Activated CD4-positive, alpha-beta memory T cell treated with anti-CD3 and anti-CD28 coated beads, Interleukin-2, amount 10 ng/mL, durations not matched to agents 7 days and 5 days (primary cell): ENCODE measurements around the gene CYFIP2. TPM values are rescaled to one million over a fixed set of nuclear protein-coding genes. Genes with fewer than 3 reads are reported as not detected.

Experiments
- CTCF ChIA-PET: fragments of 350-600 bp; sonication (Branson Sonifier 250); formaldehyde crosslinking; loops from one replicate; lab custom pipeline; 2021; ENCODE audit warnings: antibody characterized with exemption, inconsistent platforms; lab: Charles Lee
- POLR2A ChIA-PET: fragments of 350-600 bp; sonication (Branson Sonifier 250); formaldehyde crosslinking; loops from one replicate; lab custom pipeline; 2021; ENCODE audit warnings: antibody characterized with exemption; lab: Charles Lee
- DNase-seq: peaks from one replicate; pipeline ENCODE4 v3.0.0-alpha.2; 2020
- H3K27ac Mint-ChIP-seq: one replicate; pipeline ENCODE4 v1.8.0; 2021; ENCODE audit warnings: mild to moderate bottlenecking, mixed read lengths
- H3K27me3 Mint-ChIP-seq: one replicate; pipeline ENCODE4 v1.8.0; 2021; ENCODE audit warnings: mixed read lengths
- H3K36me3 Mint-ChIP-seq: one replicate; pipeline ENCODE4 v1.8.0; 2021; ENCODE audit warnings: low read depth, mixed read lengths
- H3K4me1 Mint-ChIP-seq: one replicate; pipeline ENCODE4 v1.8.0; 2021; ENCODE audit warnings: mixed read lengths
- H3K4me3 Mint-ChIP-seq: one replicate; pipeline ENCODE4 v1.8.0; 2021; ENCODE audit warnings: mild to moderate bottlenecking, mixed read lengths
- H3K9me3 Mint-ChIP-seq: one replicate; pipeline ENCODE4 v1.8.0; 2021; ENCODE audit warnings: mixed read lengths
- total RNA-seq, 2 experiments: library from RNA; stranded (reverse); gene quantifications; one replicate each; pipeline ENCODE4 v1.2.3, GENCODE V29; 2021

The CYFIP2 gene
- total RNA-seq, 2 experiments from 2014 or later, result 337 to 354 TPM

DNA sequence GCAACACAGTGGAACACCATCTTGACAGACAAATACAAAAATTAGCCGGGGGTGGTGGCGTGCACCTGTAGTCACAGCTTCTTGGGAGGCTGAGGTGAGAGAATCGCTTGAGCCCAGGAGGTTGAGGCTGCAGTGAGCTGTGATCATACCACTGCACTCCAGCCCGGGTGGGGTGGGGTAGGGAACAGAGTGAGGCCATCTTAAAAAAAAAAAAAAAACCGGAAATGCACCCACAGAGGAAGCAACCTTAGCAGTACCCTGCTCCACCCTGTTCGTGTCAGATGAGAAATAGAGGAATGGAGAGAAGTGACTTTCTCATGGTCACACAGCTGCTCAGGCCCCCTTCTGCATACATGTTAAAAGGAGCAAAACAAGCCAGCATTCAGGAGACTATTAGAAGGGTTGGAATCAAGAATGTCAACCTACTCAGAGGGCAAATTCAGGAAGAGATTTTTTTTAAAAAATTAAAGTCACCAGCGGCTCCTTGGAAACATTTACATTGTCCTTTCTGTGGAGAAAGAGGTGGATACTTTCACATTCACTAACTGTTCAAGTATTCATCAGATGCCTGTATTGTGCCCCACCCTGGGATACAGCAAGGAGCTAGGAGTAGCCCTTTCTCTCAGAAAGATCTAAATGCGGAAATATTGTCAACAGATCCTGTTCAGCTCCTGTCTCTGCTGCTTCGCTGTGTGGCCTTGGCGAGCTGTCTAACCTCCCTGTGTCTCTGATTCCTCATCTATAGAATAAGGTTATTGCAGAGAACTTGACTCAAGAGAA is 41.0 kb downstream of the CYFIP2 start:
- Mint-ChIP-seq H3K9me3 (peaks cover 2% of the 10 kb centered on the region), H3K4me1 (peaks cover 75% of the 10 kb centered on the region), H3K27me3 (no peaks in the 10 kb centered on the region), H3K27ac (peak overlapping the region; percentile 87), H3K4me3 (peak overlapping the region; percentile 62), H3K36me3 (peaks cover 90% of the 10 kb centered on the region)
- DNase-seq, result peak; percentile 63
- CTCF ChIA-PET, result interaction anchor here (0.7 to 4.6 kb wide), 12 partner anchors 9 to 165 kb away, joined by 3 to 41 read pairs (median 4); no protein-coding TSS in a partner anchor
- POLR2A ChIA-PET, result interaction anchor here (0.7 to 5.3 kb wide), 19 partner anchors 10 to 234 kb away, joined by 3 to 36 read pairs (median 4); partner anchors contain the start of genes ITK and MED7

DNA sequence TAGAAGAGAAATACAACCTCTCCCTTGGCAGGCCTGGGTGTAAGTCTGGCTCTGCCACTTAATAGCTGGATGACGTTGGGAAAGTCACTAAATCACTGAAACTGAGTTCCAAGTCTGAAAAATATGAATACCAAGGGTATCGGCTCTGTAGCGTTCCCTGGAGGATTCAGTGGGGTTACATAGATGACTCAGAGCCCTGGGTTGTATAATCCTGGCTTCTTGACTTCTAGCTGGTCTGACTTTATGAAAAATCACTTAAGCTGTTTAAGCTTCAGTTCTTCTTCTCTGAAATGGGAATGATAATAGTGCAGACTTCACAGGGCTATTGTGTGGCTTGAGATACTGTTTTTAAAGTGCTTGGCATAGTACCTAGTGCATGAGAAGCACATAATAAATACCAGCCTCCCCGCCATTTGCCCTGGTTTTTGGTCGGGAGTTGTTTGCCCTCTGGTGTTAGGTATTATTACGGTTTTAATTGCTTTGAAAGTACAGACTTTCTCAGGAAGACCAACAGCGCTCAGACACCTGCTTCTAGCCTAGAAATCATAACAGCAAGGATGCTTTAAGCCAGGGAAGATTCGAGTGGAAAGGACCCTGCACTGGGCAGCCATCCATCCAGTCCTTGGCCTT is 43.0 kb downstream of the CYFIP2 start:
- no peak for DNase-seq
- ChIA-PET POLR2A (interaction anchor here (2.6 to 5.3 kb wide), 2 partner anchors 36 to 55 kb away, joined by 15 to 36 read pairs; no protein-coding TSS in a partner anchor), CTCF (interaction anchor here (0.5 to 4.6 kb wide), 8 partner anchors 9 to 163 kb away, joined by 3 to 41 read pairs (median 4); no protein-coding TSS in a partner anchor)
- Mint-ChIP-seq H3K4me1 (peaks cover 65% of the 10 kb centered on the region), H3K4me3 (no peak overlapping the region), H3K27me3 (no peaks in the 10 kb centered on the region), H3K9me3 (peaks cover 2% of the 10 kb centered on the region), H3K27ac (peak overlapping the region; percentile 87), H3K36me3 (peaks cover 90% of the 10 kb centered on the region)

DNA sequence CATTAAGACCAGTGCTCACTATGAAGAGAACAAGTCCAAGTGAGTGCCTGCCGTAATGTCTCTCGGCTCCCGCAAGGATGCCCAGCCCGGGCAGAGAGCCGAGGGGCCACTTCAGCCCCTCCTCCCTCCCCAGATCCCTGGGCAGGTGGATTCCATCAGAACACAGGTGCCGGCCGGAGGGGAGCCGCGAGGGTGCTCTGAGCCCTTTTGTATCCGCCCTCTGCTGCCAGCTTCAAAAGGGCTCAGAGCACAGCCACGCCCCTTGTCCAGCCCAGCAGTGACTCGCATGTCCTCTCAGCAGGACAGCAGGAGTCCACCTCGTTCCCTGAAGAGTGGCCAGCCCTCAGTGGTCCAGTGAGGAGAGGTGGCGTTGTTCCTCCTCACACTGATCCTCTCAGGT is 43.9 kb downstream of the CYFIP2 start:
- POLR2A ChIA-PET, result interaction anchor here (1.6 to 5.3 kb wide), 2 partner anchors 37 to 57 kb away, joined by 4 to 36 read pairs; no protein-coding TSS in a partner anchor
- H3K4me1 Mint-ChIP-seq, result peaks cover 57% of the 10 kb centered on the region
- no peak overlapping the region for H3K27ac Mint-ChIP-seq

DNA sequence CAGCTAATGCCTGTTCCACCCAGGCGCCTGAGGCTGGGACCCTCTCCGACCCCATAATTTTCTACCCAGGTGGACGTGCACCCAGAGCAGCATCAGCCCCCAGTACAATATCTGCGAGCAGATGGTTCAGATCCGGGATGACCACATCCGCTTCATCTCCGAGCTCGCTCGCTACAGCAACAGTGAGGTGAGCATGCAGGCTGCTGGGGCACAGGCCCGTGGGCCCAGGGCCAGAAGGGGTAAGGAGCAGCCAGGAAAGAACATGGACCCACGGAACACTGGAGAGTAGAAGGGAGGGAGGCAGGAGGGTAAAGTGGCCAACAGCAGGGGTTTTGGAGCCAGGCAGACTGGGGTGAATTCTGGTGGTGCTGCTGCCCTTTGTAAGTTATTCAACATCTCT is 45.7 kb downstream of the CYFIP2 start:
- Mint-ChIP-seq H3K27ac (peak overlapping the region; percentile 50), H3K4me3 (no peak overlapping the region), H3K4me1 (peaks cover 39% of the 10 kb centered on the region), H3K36me3 (peaks cover 84% of the 10 kb centered on the region), H3K27me3 (no peaks in the 10 kb centered on the region), H3K9me3 (no peaks in the 10 kb centered on the region)
- POLR2A ChIA-PET, result interaction anchor here (1.0 to 1.6 kb wide), 2 partner anchors 59 to 169 kb away, joined by 3 to 4 read pairs; partner anchors contain the start of gene MED7
- DNase-seq, result no peak
- CTCF ChIA-PET, result interaction anchor here (1.0 to 1.3 kb wide), 2 partner anchors 13 to 55 kb away, joined by 3 read pairs; no protein-coding TSS in a partner anchor

More for the DNA sequence above, 43.9 kb downstream of the CYFIP2 start:
- Mint-ChIP-seq H3K27me3 (no peaks in the 10 kb centered on the region), H3K4me3 (no peak overlapping the region), H3K36me3 (peaks cover 90% of the 10 kb centered on the region), H3K9me3 (peaks cover 2% of the 10 kb centered on the region)
- CTCF ChIA-PET, result interaction anchor here (0.5 to 4.6 kb wide), 4 partner anchors 37 to 414 kb away, joined by 3 to 41 read pairs (median 3); no protein-coding TSS in a partner anchor
- DNase-seq, result no peak

DNA sequence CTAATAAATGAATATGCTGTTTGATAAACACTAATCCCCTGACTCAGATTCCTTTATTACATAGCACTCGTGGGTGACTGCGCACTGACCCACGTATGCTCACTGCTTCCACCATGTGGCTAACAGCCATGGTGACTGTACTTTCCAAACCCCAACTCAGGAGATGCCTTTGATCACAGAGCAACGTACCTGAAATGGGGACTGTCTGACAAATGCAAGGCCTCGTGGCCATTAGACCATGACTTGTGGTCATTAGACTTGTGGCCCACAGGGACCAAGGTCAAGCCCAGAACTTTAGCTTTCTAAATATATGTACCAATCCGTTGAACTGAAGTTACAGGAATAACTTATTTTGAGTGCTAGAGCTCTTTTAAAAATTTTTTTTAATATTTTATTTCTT is 46.6 kb downstream of the CYFIP2 start:
- H3K27me3 Mint-ChIP-seq, result no peaks in the 10 kb centered on the region
- peaks cover 30% of the 10 kb centered on the region for H3K4me1 Mint-ChIP-seq
- DNase-seq, result peak; percentile 68
- ChIA-PET POLR2A (interaction anchor here (0.7 to 1.5 kb wide), 3 partner anchors 9 to 164 kb away, joined by 3 to 7 read pairs (median 4); no protein-coding TSS in a partner anchor), CTCF (interaction anchor here (0.7 to 1.7 kb wide), 14 partner anchors 10 to 170 kb away, joined by 3 to 16 read pairs (median 4); partner anchors contain the start of gene MED7)
- peak overlapping the region; percentile 37 for H3K27ac Mint-ChIP-seq
- H3K4me3 Mint-ChIP-seq, result no peak overlapping the region
- H3K9me3 Mint-ChIP-seq, result no peaks in the 10 kb centered on the region
- peaks cover 84% of the 10 kb centered on the region for H3K36me3 Mint-ChIP-seq

- CTCF ChIA-PET, result interaction anchor here (0.6 to 2.3 kb wide), 4 partner anchors 10 to 538 kb away, joined by 4 to 10 read pairs (median 6); no protein-coding TSS in a partner anchor
- Mint-ChIP-seq H3K9me3 (no peaks in the 10 kb centered on the region), H3K4me3 (no peak overlapping the region), H3K27me3 (no peaks in the 10 kb centered on the region), H3K27ac (no peak overlapping the region), H3K36me3 (peaks cover 92% of the 10 kb centered on the region), H3K4me1 (peaks cover 7% of the 10 kb centered on the region)
- DNase-seq, result no peak
- POLR2A ChIA-PET, result no interaction called here
These were observed 56.7 kb downstream of the CYFIP2 start for GRCh38 chr5:157322581-157322980.

DNA sequence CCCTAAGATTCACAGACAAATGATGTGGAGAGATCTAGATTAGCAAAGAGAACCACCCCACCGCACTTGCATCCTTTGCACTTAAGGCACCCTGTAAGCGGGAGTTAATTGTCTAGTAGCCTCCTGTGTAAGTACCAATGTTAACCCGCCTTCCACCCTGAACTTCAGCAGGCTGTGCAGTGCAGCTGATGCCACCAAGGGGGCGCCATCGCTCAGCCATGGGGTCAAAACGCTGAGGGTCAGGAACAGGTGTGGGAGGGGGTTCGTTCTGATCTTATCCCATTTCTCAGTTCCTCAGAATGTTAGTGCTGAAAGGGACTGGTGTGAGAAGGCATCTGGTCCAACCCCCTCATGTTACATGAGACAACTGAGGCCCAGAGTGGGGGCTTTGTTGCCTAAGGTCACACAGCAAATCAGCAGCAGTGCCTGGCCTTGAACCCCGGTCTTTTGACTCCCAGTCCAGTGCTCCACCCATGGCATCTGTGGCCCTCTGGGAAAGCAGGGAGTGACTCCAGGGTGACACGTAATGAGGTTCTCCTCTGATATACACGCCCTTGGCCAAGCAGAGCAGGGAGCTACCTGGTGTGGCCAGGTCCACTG is 57.3 kb downstream of the CYFIP2 start:
- H3K27ac Mint-ChIP-seq, result no peak overlapping the region
- H3K27me3 Mint-ChIP-seq, result no peaks in the 10 kb centered on the region
- POLR2A ChIA-PET, result no interaction called here
- H3K4me3 Mint-ChIP-seq, result no peak overlapping the region
- no peaks in the 10 kb centered on the region for H3K9me3 Mint-ChIP-seq
- no peak for DNase-seq
- CTCF ChIA-PET, result interaction anchor here (0.6 to 2.3 kb wide), 7 partner anchors 9 to 537 kb away, joined by 3 to 10 read pairs (median 4); partner anchors contain the start of gene LSM11
- peaks cover 92% of the 10 kb centered on the region for H3K36me3 Mint-ChIP-seq
- H3K4me1 Mint-ChIP-seq, result peaks cover 13% of the 10 kb centered on the region

DNA sequence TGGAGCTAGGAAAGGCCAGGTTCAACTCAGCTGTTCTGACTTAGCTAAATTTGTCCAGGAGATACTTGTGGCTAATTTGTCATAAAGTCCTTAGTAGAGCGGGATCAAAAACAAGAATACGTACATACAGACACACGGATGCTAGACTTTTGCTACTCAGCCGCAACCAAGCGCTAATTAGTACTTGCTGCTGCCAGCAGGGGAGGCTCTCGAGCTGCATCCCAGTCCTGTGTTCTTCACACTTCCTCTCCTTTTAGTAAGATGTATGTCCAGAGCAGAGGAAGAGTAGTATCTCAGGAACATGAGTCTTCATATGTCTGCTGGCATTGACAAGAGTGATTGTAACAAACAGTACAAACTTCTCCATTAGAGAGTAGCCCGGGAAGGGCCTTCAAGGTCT is 58.3 kb downstream of the CYFIP2 start:
- no peak overlapping the region for H3K27ac Mint-ChIP-seq
- H3K4me1 Mint-ChIP-seq, result peaks cover 21% of the 10 kb centered on the region
- peaks cover 92% of the 10 kb centered on the region for H3K36me3 Mint-ChIP-seq
- no peak overlapping the region for H3K4me3 Mint-ChIP-seq
- ChIA-PET CTCF (interaction anchor here (0.9 to 2.3 kb wide), 8 partner anchors 8 to 419 kb away, joined by 3 to 10 read pairs (median 4); partner anchors contain the start of genes CYFIP2 and LSM11), POLR2A (no interaction called here)
- DNase-seq, result no peak
- H3K9me3 Mint-ChIP-seq, result no peaks in the 10 kb centered on the region
- no peaks in the 10 kb centered on the region for H3K27me3 Mint-ChIP-seq

- CTCF ChIA-PET, result interaction anchor here (0.9 to 4.6 kb wide), 5 partner anchors 9 to 417 kb away, joined by 3 to 29 read pairs (median 3); partner anchors contain the start of genes LSM11 and MED7
- POLR2A ChIA-PET, result interaction anchor here (1.3 kb wide), 1 partner anchor 12 kb away, joined by 3 read pairs; no protein-coding TSS in a partner anchor
- peaks cover 90% of the 10 kb centered on the region for H3K36me3 Mint-ChIP-seq
These were observed 60.6 kb downstream of the CYFIP2 start for GRCh38 chr5:157326440-157327005.

DNA sequence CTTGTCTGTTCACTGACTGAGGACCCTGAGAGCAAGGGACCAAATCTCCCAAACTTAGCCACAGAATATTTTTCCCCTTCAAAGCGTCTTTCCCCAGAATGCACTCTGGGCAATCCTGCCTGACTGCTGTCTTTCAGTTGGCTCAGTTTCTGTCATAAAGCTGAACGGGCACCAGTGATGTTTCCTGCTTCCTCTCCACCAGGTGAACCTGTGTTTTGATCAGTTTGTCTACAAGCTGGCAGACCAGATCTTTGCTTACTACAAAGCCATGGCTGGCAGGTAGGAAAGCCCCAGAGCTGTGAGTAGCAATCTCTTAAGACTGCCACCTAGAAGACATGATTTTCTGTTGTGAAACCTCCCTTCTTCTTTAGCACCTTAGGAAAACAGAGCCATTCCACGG is 61.8 kb downstream of the CYFIP2 start:
- Mint-ChIP-seq H3K27me3 (no peaks in the 10 kb centered on the region), H3K9me3 (no peaks in the 10 kb centered on the region), H3K4me3 (no peak overlapping the region), H3K4me1 (peaks cover 22% of the 10 kb centered on the region), H3K27ac (peak overlapping the region; percentile 77), H3K36me3 (peaks cover 90% of the 10 kb centered on the region)
- ChIA-PET POLR2A (interaction anchor here (1.1 to 1.8 kb wide), 3 partner anchors 23 to 416 kb away, joined by 3 to 8 read pairs (median 8); partner anchors contain the start of genes LSM11 and MED7), CTCF (interaction anchor here (0.6 to 4.6 kb wide), 24 partner anchors 8 to 427 kb away, joined by 3 to 29 read pairs (median 6); partner anchors contain the start of genes LSM11, MED7 and THG1L)
- no peak for DNase-seq

More at GRCh38 chr5:157326440-157327005, 60.6 kb downstream of the CYFIP2 start:
- no peak overlapping the region for H3K4me3 Mint-ChIP-seq
- H3K9me3 Mint-ChIP-seq, result no peaks in the 10 kb centered on the region
- no peaks in the 10 kb centered on the region for H3K27me3 Mint-ChIP-seq
- H3K4me1 Mint-ChIP-seq, result peaks cover 22% of the 10 kb centered on the region
- DNase-seq, result no peak
- H3K27ac Mint-ChIP-seq, result peak overlapping the region; percentile 37

DNA sequence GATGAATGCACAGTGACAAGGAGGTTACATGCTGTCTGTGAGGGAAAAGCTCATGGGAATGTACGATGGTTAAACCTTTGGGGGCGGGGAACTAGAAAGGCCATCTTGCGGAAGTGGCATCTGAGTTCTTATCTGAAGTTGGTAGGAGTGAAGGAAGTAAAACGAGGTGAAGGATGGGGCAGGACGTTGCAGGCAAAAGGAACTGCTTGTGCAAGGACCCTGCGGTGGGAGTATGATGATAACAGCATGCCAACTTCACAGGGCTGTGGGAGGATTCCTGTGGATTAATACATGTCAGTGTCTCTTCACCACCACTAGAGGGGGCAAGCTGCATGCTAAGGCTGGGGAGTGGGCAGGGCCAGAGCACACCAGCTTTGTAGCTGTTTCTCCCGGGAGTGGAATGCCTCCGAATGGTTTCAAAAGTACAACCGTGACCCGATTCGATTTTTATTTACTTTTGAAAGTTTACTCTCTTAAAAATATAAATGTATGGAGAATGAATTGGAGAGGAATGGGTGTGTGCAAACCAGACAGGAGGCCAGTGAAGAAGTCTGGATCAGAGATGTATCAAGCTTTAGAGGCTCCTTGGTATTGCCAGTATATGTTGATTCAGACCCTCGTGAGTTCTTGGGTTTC is 62.5 kb downstream of the CYFIP2 start:
- CTCF ChIA-PET, result interaction anchor here (0.5 to 4.6 kb wide), 37 partner anchors 8 to 428 kb away, joined by 3 to 29 read pairs (median 4); partner anchors contain the start of genes LSM11, MED7 and THG1L
- no peaks in the 10 kb centered on the region for H3K9me3 Mint-ChIP-seq
- peaks cover 90% of the 10 kb centered on the region for H3K36me3 Mint-ChIP-seq
- peak; percentile 58 for DNase-seq
- H3K27ac Mint-ChIP-seq, result peak overlapping the region; percentile 77
- POLR2A ChIA-PET, result interaction anchor here (1.1 to 1.8 kb wide), 3 partner anchors 24 to 415 kb away, joined by 3 to 8 read pairs (median 8); partner anchors contain the start of genes LSM11 and MED7
- peaks cover 22% of the 10 kb centered on the region for H3K4me1 Mint-ChIP-seq
- no peak overlapping the region for H3K4me3 Mint-ChIP-seq
- H3K27me3 Mint-ChIP-seq, result no peaks in the 10 kb centered on the region
